ENCODE data around the gene SLC5A5. TPM values are rescaled to one million over a fixed set of nuclear protein-coding genes. Genes with fewer than 3 reads are reported as not detected.

The SLC5A5 gene
- total RNA-seq, 1 donor from 2014 or later, result not detected

DNA sequence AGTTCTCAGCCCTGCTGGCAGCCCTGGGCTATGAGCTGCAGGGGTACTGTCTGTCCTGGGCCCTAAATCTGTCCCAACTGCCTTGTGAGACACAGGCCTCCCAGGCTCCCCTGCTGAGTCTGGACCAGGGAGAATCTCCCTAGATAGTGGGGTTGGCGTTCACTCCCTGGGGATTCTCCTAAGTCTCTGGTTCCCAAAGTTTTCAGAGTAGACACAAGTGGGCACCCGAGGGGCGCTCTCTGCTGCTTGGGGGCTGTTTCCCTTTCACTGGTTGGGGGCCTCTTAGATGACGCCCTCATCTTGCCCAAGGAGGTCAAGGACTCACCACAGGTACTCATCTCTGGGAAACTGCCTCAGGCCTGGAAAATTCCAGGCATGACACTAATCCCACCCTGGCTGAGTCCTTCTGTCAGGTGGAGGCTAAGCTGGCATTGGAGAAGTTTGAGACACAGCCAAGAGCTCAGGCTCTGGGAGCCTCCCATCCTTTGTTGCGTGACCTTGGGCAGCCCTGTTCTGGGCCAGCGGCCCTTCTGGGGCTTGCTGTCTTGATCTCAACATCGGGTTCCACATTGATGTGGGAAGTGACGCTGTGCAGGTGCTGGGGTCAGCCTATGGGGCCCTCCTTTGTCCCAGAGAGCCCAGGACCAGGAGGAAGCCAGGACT lies 8.1 kb upstream of the SLC5A5 start:
- no peak overlapping the region for H3K4me3 ChIP-seq (ENCODE audit: insufficient read depth, low read depth, low read length)
- Mint-ChIP-seq H3K36me3 (ENCODE audit: low read depth, unreplicated experiment) (peaks cover 31% of the 10 kb centered on the region), H3K4me3 (ENCODE audit: unreplicated experiment) (no peak overlapping the region), H3K27me3 (ENCODE audit: low read depth, unreplicated experiment) (peaks cover 4% of the 10 kb centered on the region), H3K9me3 (ENCODE audit: unreplicated experiment) (no peaks in the 10 kb centered on the region), H3K4me1 (ENCODE audit: low read depth, unreplicated experiment) (peaks cover 16% of the 10 kb centered on the region), H3K27ac (ENCODE audit: unreplicated experiment) (no peak overlapping the region)
- FAIRE-seq, result no peak
- H3K4me2 ChIP-seq (ENCODE audit: low read length), result no peak overlapping the region
- DNase-seq (ENCODE audit: low read depth), result no peak
- peaks cover 5% of the 10 kb centered on the region for H3K27me3 ChIP-seq (ENCODE audit: insufficient read depth, low read length)
- peaks cover 28% of the 10 kb centered on the region for H3K36me3 ChIP-seq (ENCODE audit: insufficient read depth, low read length)
- H3K27ac ChIP-seq (ENCODE audit: low read depth, low read length), result no peak overlapping the region
- H4K20me1 ChIP-seq (ENCODE audit: insufficient read depth, low read length), result peaks cover 71% of the 10 kb centered on the region
- H3K9me3 ChIP-seq (ENCODE audit: insufficient read depth, low read depth, low read length), result no peaks in the 10 kb centered on the region
- peaks cover 16% of the 10 kb centered on the region for H3K4me1 ChIP-seq (ENCODE audit: insufficient read depth, low read length)
- no peak for TF ChIP-seq EZH2 (IDR thresholded peaks at IDR 0.05; ENCODE audit: insufficient read depth, low read length)
- TF ChIP-seq, protein P1, sequence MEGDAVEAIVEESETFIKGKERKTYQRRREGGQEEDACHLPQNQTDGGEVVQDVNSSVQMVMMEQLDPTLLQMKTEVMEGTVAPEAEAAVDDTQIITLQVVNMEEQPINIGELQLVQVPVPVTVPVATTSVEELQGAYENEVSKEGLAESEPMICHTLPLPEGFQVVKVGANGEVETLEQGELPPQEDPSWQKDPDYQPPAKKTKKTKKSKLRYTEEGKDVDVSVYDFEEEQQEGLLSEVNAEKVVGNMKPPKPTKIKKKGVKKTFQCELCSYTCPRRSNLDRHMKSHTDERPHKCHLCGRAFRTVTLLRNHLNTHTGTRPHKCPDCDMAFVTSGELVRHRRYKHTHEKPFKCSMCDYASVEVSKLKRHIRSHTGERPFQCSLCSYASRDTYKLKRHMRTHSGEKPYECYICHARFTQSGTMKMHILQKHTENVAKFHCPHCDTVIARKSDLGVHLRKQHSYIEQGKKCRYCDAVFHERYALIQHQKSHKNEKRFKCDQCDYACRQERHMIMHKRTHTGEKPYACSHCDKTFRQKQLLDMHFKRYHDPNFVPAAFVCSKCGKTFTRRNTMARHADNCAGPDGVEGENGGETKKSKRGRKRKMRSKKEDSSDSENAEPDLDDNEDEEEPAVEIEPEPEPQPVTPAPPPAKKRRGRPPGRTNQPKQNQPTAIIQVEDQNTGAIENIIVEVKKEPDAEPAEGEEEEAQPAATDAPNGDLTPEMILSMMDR (IDR thresholded peaks at IDR 0.05; ENCODE audit: insufficient read depth, low read depth, low read length), result no peak
- no peak overlapping the region for H2AFZ ChIP-seq (ENCODE audit: low read depth, low read length)
- H3K9ac ChIP-seq (ENCODE audit: low read length), result no peak overlapping the region
- H3K79me2 ChIP-seq (ENCODE audit: insufficient read depth, low read length), result peaks cover 36% of the 10 kb centered on the region

DNA sequence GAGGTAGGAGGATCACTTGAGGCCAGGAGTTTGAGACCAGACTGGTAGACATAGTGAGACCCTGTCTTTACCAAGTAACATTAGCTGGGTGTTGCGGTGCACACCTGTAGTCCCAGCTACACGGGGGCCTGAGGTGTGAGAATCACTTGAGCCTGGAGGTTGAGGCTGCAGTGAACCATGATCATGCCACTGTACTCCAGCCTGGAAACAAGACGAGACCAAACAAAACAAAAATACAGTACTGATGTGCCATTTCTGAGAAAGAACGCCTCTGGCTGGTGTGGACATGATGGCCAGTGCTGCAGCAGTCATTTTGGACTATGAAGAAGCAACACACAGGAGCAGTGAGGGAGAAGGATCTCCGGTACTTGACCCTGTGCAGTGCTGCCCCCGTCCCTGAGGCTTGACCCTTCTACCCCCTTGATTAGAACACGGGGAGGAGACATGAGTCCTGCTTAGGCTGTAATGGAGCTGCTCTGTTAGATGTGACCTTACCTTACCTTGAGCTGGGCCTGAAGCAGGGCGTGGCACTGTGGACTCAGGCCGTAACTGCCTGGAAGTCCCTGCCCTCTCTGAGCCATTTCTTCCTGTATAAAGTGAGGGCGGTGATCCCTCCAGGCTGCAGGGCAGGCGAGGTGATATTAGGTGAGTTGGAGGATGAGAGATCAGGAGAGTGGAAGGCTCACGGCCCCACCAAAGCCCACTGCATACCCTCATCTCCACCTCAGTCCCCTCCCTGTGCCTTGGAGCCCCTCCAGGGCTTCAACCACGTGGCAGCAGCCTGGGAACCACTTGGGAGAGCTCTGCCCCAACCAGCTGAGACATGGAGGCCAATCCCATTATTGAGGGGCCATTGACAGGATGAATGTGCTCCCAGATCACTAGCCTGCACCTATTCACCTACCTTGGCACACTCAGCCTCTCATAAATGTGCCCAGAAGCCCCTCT lies 6.1 kb upstream of the SLC5A5 start:
- Histone ChIP-seq H3K9ac (ENCODE audit: low read length) (no peak overlapping the region), H3K27me3 (ENCODE audit: insufficient read depth, low read length) (peaks cover 20% of the 10 kb centered on the region), H3K27ac (ENCODE audit: low read depth, low read length) (no peak overlapping the region), H3K9me3 (ENCODE audit: insufficient read depth, low read depth, low read length) (no peaks in the 10 kb centered on the region), H2AFZ (ENCODE audit: low read depth, low read length) (no peak overlapping the region), H3K4me2 (ENCODE audit: low read length) (no peak overlapping the region), H4K20me1 (ENCODE audit: insufficient read depth, low read length) (peaks cover 63% of the 10 kb centered on the region), H3K4me1 (ENCODE audit: insufficient read depth, low read length) (peaks cover 12% of the 10 kb centered on the region), H3K4me3 (ENCODE audit: insufficient read depth, low read depth, low read length) (no peak overlapping the region), H3K36me3 (ENCODE audit: insufficient read depth, low read length) (peaks cover 28% of the 10 kb centered on the region), H3K79me2 (ENCODE audit: insufficient read depth, low read length) (peaks cover 26% of the 10 kb centered on the region)
- Mint-ChIP-seq H3K27ac (ENCODE audit: unreplicated experiment) (peak overlapping the region; percentile 55), H3K9me3 (ENCODE audit: unreplicated experiment) (no peaks in the 10 kb centered on the region), H3K27me3 (ENCODE audit: low read depth, unreplicated experiment) (peaks cover 10% of the 10 kb centered on the region), H3K4me1 (ENCODE audit: low read depth, unreplicated experiment) (peaks cover 14% of the 10 kb centered on the region), H3K36me3 (ENCODE audit: low read depth, unreplicated experiment) (peaks cover 31% of the 10 kb centered on the region), H3K4me3 (ENCODE audit: unreplicated experiment) (peak overlapping the region; percentile 64)
- TF ChIP-seq, protein P1 (IDR thresholded peaks at IDR 0.05; ENCODE audit: insufficient read depth, low read depth, low read length), result no peak
- TF ChIP-seq EZH2 (IDR thresholded peaks at IDR 0.05; ENCODE audit: insufficient read depth, low read length), result no peak
- DNase-seq (ENCODE audit: low read depth) (no peak), FAIRE-seq (no peak)

Measured in astrocyte (in vitro differentiated cells and primary cell).